Measurements from ENCODE around the gene ECSIT. TPM values are rescaled to one million over a fixed set of nuclear protein-coding genes. Genes with fewer than 3 reads are reported as not detected.
"Not testable (repeated sequence)": the region's sequence is repeated elsewhere in the genome, so short reads cannot be mapped to it uniquely, and the experiment has no call there.

The ECSIT gene
- total RNA-seq, 3 donors from 2014 or later = 57.9 to 69.6 (median 59.1) TPM

DNA sequence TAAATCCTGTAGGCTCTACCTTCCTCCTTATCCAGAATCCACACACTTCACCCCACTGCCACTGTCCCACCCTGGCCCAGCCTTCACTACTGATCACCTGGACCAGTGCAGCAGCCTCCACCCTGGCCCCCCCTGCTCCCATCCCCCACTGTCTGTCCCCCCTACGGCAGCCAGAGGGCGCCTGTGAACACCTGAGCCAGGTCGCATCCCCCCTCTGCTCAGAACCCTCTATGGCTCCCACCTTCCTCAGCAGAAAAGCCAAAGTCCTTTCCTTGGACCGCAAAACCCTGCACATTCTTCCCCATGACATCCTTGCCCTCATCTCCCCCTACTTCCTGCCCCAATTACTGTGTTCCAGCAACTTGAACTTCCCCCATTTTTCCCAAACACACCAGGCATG is 68.7 kb downstream of the ECSIT start:
- ATAC-seq (no peak), DNase-seq (no peak)
- Histone ChIP-seq H3K4me1 (ENCODE audit: low read depth) (no peaks in the 10 kb centered on the region), H3K9me3 (no peaks in the 10 kb centered on the region), H3K4me3 (no peak overlapping the region), H3K36me3 (ENCODE audit: low read depth) (no peaks in the 10 kb centered on the region)
- intact Hi-C loops (cut with DNase I, micrococcal nuclease) = no loop called here
- TF ChIP-seq CTCF (IDR thresholded peaks at IDR 0.05) = no peak

GRCh38 chr19:11458912-11459311 is 70.0 kb downstream of the ECSIT start:
- DNase-seq; intact Hi-C loops (cut with DNase I, micrococcal nuclease); ATAC-seq; H3K4me3 ChIP-seq; H3K9me3 ChIP-seq; H3K36me3 ChIP-seq (ENCODE audit: low read depth); H3K4me1 ChIP-seq (ENCODE audit: low read depth): not testable (repeated sequence)

DNA sequence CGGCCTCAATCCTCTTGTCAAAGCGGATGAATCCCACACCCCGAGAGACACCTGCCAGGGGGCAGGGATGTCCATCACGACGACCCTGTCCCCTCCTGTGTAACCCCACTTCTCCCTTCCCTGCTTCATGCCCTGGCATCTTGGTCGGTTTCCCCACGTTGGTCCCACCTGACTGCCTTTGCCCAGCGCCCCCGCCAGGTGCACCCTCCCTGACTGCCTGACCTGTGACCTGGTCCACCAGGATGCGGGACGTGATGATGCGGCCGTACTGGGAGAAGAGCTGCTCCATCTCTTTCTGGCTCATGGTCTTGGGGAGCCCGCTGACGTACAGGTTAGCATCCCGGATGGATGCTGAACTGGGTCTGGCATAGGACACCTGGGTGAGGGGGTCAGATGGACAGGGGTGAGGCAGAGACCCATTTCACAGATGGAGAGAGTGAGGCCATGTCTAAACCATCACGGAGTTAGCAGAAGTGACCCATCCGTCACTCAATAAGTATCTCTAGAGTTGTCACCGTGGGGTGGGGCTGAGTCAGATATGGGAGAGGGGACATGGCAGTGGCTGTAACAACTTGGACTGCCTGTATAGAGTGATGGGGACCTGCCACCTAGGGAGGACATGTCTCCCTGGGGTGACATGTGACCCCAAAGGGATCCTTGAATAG is 70.6 kb downstream of the ECSIT start:
- no peak for TF ChIP-seq CTCF (IDR thresholded peaks at IDR 0.05)
- Histone ChIP-seq H3K9me3 (no peaks in the 10 kb centered on the region), H3K4me1 (ENCODE audit: low read depth) (no peaks in the 10 kb centered on the region), H3K4me3 (no peak overlapping the region), H3K36me3 (ENCODE audit: low read depth) (no peaks in the 10 kb centered on the region)
- ATAC-seq (no peak), DNase-seq (no peak)
- intact Hi-C loops (cut with DNase I, micrococcal nuclease) = no loop called here

DNA sequence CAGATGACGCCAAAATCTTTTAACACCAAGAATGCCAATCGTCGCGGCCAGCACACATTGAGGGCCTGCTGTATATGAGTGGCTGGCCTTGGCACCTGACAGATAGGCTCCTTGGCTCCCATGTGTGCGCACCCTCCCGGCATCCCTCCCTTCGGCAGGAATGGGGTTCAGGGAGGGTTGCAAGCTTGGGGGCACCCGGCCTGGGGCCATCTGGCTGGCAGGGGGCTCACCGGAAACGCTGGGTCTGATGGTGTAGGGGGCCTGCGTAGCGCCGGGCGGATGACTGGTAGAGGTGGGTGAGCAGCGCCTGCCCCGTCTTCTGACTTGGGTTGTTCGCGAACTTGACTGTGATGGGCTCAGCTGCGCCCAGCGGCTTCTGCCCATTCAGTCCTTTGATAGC is 71.1 kb downstream of the ECSIT start:
- Histone ChIP-seq H3K4me1 (ENCODE audit: low read depth) (no peaks in the 10 kb centered on the region), H3K9me3 (no peaks in the 10 kb centered on the region), H3K36me3 (ENCODE audit: low read depth) (no peaks in the 10 kb centered on the region), H3K4me3 (no peak overlapping the region)
- TF ChIP-seq CTCF (IDR thresholded peaks at IDR 0.05) = no peak
- intact Hi-C loops (cut with DNase I, micrococcal nuclease) = no loop called here
- no peak for ATAC-seq
- DNase-seq = no peak

DNA sequence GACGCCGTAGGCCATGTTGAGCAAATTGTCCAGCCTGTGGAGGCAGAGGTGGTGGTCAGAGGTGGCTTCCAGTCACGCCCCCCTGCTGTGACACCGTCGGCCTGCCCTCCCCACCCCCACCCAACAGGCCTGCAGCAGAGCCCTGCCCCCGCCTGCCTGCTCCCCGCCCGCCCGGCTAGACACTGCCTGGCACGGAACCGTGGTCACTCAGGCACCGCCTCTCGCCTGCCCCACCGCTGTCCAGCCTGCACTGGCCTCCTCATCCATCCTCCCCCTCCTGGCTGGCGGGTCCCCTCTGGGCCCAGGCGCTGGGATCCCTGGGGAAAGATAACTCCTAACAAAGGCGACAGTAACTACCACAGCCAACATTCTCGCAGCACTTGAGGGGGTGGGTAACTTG is 71.8 kb downstream of the ECSIT start:
- intact Hi-C loops (cut with DNase I, micrococcal nuclease) = no loop called here
- no peak for TF ChIP-seq CTCF (IDR thresholded peaks at IDR 0.05)
- no peaks in the 10 kb centered on the region for H3K4me1 ChIP-seq (ENCODE audit: low read depth)
- no peak overlapping the region for H3K4me3 ChIP-seq
- ATAC-seq (no peak), DNase-seq (no peak)
- no peaks in the 10 kb centered on the region for H3K36me3 ChIP-seq (ENCODE audit: low read depth)
- H3K9me3 ChIP-seq = no peaks in the 10 kb centered on the region

GRCh38 chr19:11456659-11457058 is 72.3 kb downstream of the ECSIT start:
- DNase-seq (no peak), ATAC-seq (no peak)
- no peak for TF ChIP-seq CTCF (IDR thresholded peaks at IDR 0.05)
- intact Hi-C loops (cut with DNase I, micrococcal nuclease) = no loop called here
- Histone ChIP-seq H3K4me3 (no peak overlapping the region), H3K36me3 (ENCODE audit: low read depth) (no peaks in the 10 kb centered on the region), H3K4me1 (ENCODE audit: low read depth) (no peaks in the 10 kb centered on the region), H3K9me3 (no peaks in the 10 kb centered on the region)

Small RNA genes within 50 kb of the gene (microRNA-seq; reads per million reads assigned to microRNA genes)
- not detected for gene MIR7974

Other genes with a start within 250 kb of the ECSIT start
- gene TSPAN16, start 233.0 kb downstream of the ECSIT start, total RNA-seq = not detected
- gene RAB3D, start 189.5 kb downstream of the ECSIT start, total RNA-seq = 10 to 100 TPM; 21.0 to 34.9 (median 33.9) TPM
- 10 to 100 TPM; 37.3 to 61.8 (median 55.7) TPM for gene TMEM205, start 182.9 kb downstream of the ECSIT start, total RNA-seq
- 10 to 100 TPM; 27.4 to 40.5 (median 38.8) TPM for gene CCDC159, start 182.6 kb downstream of the ECSIT start, total RNA-seq
- 10 to 100 TPM in 1 of 3 donors, 1 to 10 TPM in 2; 5.1 to 32.8 (median 7.4) TPM for gene PLPPR2, start 173.7 kb downstream of the ECSIT start, total RNA-seq
- 1 to 10 TPM; 2.5 to 3.4 (median 3.3) TPM for gene SWSAP1, start 154.5 kb downstream of the ECSIT start, total RNA-seq
- 1 to 10 TPM; 2.8 to 4.7 (median 3.6) TPM for gene EPOR, start 144.8 kb downstream of the ECSIT start, total RNA-seq
- 10 to 100 TPM; 10.7 to 15.1 (median 11.0) TPM for gene RGL3, start 109.8 kb downstream of the ECSIT start, total RNA-seq
- gene ODAD3, start 94.0 kb downstream of the ECSIT start, total RNA-seq = under 1 TPM in 2 of 3 donors, not detected in 1; 0.14 to 0.28 TPM
- gene PRKCSH, start 93.5 kb downstream of the ECSIT start, total RNA-seq = 100 to 1,000 TPM; 249 to 337 (median 302) TPM
- 1 to 10 TPM in 1 of 3 donors, under 1 TPM in 1, not detected in 1; 0.51 to 2.5 TPM for gene ELAVL3, start 48.1 kb downstream of the ECSIT start, total RNA-seq
- gene ZNF653, start 23.3 kb downstream of the ECSIT start, total RNA-seq = 10 to 100 TPM; 10.4 to 13.5 (median 10.9) TPM
- 1,000 to 10,000 TPM in 1 of 3 donors, 10 to 100 TPM in 2; 19.3 to 1,130 (median 71.6) TPM for gene CNN1, start 9.7 kb upstream of the ECSIT start, total RNA-seq
- 10 to 100 TPM; 33.7 to 47.4 (median 42.6) TPM for gene ELOF1, start 30.1 kb upstream of the ECSIT start, total RNA-seq
- 10 to 100 TPM; 24.3 to 35.1 (median 24.9) TPM for gene ACP5, start 48.5 kb upstream of the ECSIT start, total RNA-seq
- gene ZNF627, start 68.3 kb upstream of the ECSIT start, total RNA-seq = 10 to 100 TPM in 2 of 3 donors, 1 to 10 TPM in 1; 8.7 to 10.9 (median 10.5) TPM
- 10 to 100 TPM; 12.1 to 17.8 (median 13.1) TPM for gene ZNF823, start 209.8 kb upstream of the ECSIT start, total RNA-seq
- gene ZNF441, start 237.9 kb upstream of the ECSIT start, total RNA-seq = 1 to 10 TPM; 4.8 to 8.5 (median 4.8) TPM